Stimulated activated CD8-positive, alpha-beta memory T cell treated with anti-CD3 and anti-CD28 coated beads, Interleukin-2, amount 100 ng/mL, for 48 hours (primary cell): Measurements from ENCODE around the gene CIZ1.
A peak's percentile ranks its signal among the peaks of the same experiment; 100 is the strongest.
"Not testable (repeated sequence)": the region's sequence is repeated elsewhere in the genome, so short reads cannot be mapped to it uniquely, and the experiment has no call there.

ENCODE experiments used
- DNase-seq, 2 donors: peaks; one replicate each; pipeline ENCODE4 v3.0.0-alpha.2; 2020; ENCODE audit warnings: low read depth in 2 of 2

Gene CIZ1

DNA sequence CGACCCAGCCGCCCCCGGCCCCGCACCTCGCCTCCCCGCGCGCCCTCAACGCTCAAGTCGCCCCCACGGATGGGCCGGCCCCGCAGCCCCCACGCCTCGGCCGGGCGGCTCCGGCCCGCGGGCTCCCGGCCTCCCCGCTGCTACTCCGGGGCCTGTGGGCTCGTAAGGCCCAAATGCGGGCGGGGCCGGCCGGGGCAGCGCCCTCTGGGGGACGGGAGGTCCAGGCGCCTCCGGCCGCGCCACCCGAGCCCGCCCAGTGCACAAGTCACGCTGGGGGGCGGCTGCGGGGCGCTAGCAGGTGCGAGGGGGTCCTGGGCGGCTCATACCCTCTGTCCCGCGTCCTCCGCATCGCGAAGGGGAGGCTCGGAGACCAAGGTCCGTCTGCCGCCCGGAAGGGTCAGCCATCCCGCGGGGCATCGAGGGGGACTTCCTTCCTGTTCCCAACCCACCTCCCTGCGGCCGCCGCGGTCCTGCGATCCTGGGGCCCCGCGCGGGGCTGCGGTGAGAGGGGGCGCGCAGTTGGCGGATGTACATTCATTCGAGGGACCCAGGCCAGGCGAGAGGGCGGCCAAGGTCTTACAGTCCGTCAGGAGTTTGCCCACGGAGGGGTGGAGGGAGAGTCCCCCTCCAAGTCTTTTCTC is at the start of gene CIZ1:
TSS of gene CIZ1 (minus strand) at position 167 of the 641 bp plus-strand sequence. CDS start 715 bp downstream, outside the sequence.
- peak; percentile 66 to 73 for DNase-seq

- DNase-seq = no peak
Observed at GRCh38 chr9:128233817-128234406, 42.5 kb upstream of the CIZ1 start.

- DNase-seq = no peak
Observed at GRCh38 chr9:128232528-128233428, 41.4 kb upstream of the CIZ1 start.

GRCh38 chr9:128231638-128232527 is 40.5 kb upstream of the CIZ1 start:
- no peak for DNase-seq

GRCh38 chr9:128230897-128231296 is 39.5 kb upstream of the CIZ1 start:
- not testable (repeated sequence) for DNase-seq

- DNase-seq = no peak
Observed at GRCh38 chr9:128226412-128226801, 35.0 kb upstream of the CIZ1 start.

DNA sequence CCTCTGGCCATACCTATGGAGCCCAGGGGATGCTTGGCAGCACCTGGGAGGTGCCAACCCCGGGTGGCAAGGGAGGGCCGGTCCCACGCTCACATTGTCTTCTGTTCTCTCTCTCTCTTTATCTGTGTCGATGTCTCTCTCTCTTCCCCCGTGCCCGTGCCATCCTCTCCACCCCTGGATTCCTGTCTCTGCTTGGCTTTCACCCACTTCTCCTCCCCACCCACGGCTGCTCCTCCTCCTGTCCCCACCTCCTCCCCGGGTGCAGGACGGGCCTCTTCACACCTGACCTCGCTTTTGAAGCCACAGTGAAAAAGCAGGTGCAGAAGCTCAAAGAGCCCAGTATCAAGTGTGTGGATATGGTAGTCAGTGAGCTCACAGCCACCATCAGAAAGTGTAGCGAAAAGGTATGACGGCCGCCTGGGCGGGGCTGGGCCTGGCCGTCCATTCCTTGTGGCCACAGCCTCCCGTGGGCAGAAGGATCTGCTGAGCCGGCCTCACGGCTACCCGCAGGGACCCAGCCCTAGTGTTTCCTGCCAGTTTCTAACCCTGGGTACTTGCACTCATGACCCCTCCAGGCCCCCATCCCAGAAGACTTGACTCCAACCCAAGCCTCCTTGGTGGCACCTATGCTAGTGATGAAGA is 34.5 kb upstream of the CIZ1 start:
- no peak for DNase-seq

DNA sequence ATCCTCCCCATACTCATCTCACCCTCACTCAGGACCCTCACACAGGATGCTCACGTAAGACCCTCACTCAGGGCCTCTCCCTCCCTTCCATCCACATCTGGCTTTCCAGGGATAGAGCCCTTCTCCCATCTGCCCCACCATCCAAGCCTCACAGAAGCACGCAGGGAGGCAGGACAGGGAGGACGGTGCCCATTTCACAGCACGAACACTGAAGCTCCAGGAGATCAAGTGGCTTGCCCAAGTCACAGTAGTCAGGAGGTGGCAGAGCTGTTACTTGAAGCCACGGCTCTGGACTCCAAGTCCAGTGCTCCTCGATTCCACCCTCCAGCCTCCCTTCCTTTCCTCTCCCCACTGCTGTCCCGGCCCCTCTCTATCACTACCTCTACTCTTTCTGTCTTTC is 33.5 kb upstream of the CIZ1 start:
- no peak for DNase-seq

DNA sequence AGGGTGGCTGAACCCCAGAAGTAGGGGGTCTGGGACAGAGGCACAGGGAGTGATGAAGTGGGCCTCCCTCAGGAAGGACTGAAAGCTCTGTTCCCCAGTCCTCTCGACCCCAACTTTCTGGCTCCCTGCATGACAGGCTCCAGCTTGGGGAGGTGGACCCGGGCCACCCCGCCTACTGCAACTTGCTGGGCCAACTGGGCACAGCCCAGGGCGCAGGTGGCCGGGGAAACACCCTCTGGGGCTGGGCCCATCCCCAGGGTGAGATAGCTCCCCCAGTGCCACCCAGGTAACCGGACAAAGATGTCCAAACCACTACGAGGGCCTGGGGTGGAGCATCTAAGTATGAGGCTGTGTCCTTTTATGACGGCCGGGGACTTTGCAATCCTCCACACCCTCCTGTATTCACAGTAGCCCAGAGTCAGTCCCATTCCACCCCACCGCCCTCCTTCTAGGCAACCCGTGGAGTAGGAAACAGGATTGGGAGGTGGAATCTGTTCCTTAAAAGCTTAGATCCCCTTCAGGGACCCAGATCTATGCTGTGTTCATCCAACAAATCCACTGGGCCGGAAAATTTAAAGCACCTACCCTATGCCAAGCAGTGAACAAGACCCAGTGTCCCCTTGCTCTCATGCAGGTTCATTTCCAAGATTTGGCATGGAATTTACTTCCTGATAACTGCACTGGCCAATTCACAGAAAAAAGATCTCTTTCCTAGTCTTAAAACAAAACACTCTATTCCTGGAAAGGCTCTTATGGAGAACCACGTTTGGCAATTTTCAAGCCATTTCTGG is 31.7 kb upstream of the CIZ1 start:
- DNase-seq = no peak

- DNase-seq = no peak
Observed at GRCh38 chr9:128222026-128222425, 30.7 kb upstream of the CIZ1 start.

GRCh38 chr9:128219831-128220230 is 28.5 kb upstream of the CIZ1 start:
- no peak for DNase-seq

- DNase-seq = peak; percentile 83 to 96
Observed at GRCh38 chr9:128218518-128219389, 27.4 kb upstream of the CIZ1 start.

- DNase-seq = no peak
Observed at GRCh38 chr9:128218172-128218517, 26.8 kb upstream of the CIZ1 start.

DNA sequence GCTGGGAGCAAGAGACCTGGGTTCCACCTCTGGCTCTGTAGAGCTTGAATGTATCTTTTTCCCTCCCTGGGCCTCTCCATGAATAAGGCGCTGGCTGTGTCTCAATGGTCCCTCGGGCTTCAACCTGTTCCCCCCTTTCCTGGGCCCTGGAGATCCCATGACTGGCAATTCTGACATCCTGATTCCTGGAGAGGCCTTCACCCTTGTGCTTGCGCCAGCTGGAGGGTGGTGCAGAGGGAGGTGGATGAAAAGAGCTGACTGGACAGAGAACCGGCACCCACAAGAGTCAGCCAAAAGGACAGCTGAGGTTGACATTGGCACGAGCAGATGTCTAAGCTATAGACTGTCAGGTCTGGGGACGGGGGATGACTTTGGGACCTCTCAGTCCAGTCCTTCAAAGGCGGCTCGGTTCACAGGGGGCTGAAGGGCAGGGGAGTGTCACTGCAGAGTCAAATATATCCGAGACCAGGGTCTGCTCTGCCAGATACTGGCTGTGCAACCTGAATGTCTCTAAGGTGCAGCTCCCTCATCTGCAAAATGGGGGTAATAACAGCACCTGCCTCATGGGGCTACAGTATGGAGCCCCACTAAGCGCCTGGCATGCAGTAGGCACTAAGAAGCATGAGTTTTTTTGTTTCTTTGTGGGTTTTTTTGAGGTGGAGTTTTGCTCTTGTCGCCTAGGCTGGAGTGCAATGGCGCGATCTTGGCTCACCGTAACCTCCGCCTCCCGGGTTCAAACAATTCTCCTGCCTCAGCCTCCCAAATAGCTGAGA is 25.6 kb upstream of the CIZ1 start:
- no peak for DNase-seq

- no peak for DNase-seq
Observed at GRCh38 chr9:128215491-128216409, 24.4 kb upstream of the CIZ1 start.

GRCh38 chr9:128214571-128215490 is 23.5 kb upstream of the CIZ1 start:
- no peak for DNase-seq
